Activated T-helper 9 cell treated with anti-CD3 and anti-CD28 coated beads, Interleukin-2, amount 50 U/mL, for 16 hours (primary cell): ENCODE measurements around the gene TEX14.
"Not testable (repeated sequence)": the region's sequence is repeated elsewhere in the genome, so short reads cannot be mapped to it uniquely, and the experiment has no call there.

ENCODE experiments used
- DNase-seq: peaks from one replicate; pipeline ENCODE4 v3.0.0-alpha.2; 2020; ENCODE audit warnings: low read depth

The TEX14 gene

GRCh38 chr17:58692239-58693055 is 602 bp upstream of the TEX14 start, which contains the start of gene RAD51C:
TSS of gene RAD51C (plus strand) at chr17:58692602. CDS start at chr17:58692644, 42 bp downstream.
- DNase-seq, result peak; percentile 78

GRCh38 chr17:58690033-58690432 is 1.8 kb downstream of the TEX14 start:
- not testable (repeated sequence) for DNase-seq

GRCh38 chr17:58688521-58688920 is 3.3 kb downstream of the TEX14 start:
- DNase-seq, result no peak

- no peak for DNase-seq
Measured at GRCh38 chr17:58686980-58687379, 4.9 kb downstream of the TEX14 start.

GRCh38 chr17:58684462-58684861 is 7.4 kb downstream of the TEX14 start:
- DNase-seq, result not testable (repeated sequence)

GRCh38 chr17:58684003-58684402 is 7.8 kb downstream of the TEX14 start:
- DNase-seq, result no peak

- no peak for DNase-seq
Measured at GRCh38 chr17:58680038-58680369, 11.8 kb downstream of the TEX14 start.

- no peak for DNase-seq
Measured at GRCh38 chr17:58679263-58680037, 12.4 kb downstream of the TEX14 start.

- not testable (repeated sequence) for DNase-seq
Measured at GRCh38 chr17:58678287-58678686, 13.6 kb downstream of the TEX14 start.

- DNase-seq, result no peak
Measured at GRCh38 chr17:58677194-58677880, 14.5 kb downstream of the TEX14 start.

GRCh38 chr17:58671969-58672368 is 19.9 kb downstream of the TEX14 start:
- DNase-seq, result no peak

- no peak for DNase-seq
Measured at GRCh38 chr17:58669853-58670252, 22.0 kb downstream of the TEX14 start.

- DNase-seq, result no peak
Measured at GRCh38 chr17:58668598-58668935, 23.3 kb downstream of the TEX14 start.

GRCh38 chr17:58667934-58668597 is 23.8 kb downstream of the TEX14 start:
- no peak for DNase-seq

- peak; percentile 3 for DNase-seq
Measured at GRCh38 chr17:58666858-58667267, 25.0 kb downstream of the TEX14 start.

- no peak for DNase-seq
Measured at GRCh38 chr17:58665946-58666857, 25.6 kb downstream of the TEX14 start.

GRCh38 chr17:58664302-58664701 is 27.5 kb downstream of the TEX14 start:
- DNase-seq, result no peak

GRCh38 chr17:58661499-58661898 is 30.3 kb downstream of the TEX14 start:
- no peak for DNase-seq

GRCh38 chr17:58660621-58661020 is 31.2 kb downstream of the TEX14 start:
- no peak for DNase-seq

GRCh38 chr17:58659714-58660084 is 32.1 kb downstream of the TEX14 start:
- not testable (repeated sequence) for DNase-seq
